Measurements from ENCODE around the gene PADI1. TPM values are rescaled to one million over a fixed set of nuclear protein-coding genes. Genes with fewer than 3 reads are reported as not detected.
A peak's percentile ranks its signal among the peaks of the same experiment; 100 is the strongest.

The PADI1 gene
- total RNA-seq, 2 donors from 2014 or later: not detected

GRCh38 chr1:17168091-17168876 lies 36.6 kb upstream of the PADI1 start:
- Mint-ChIP-seq H3K36me3 (no peaks in the 10 kb centered on the region), H3K27ac (no peak overlapping the region), H3K4me1 (ENCODE audit: low read depth in 2 of 2) (peaks cover 5 to 7% of the 10 kb centered on the region in 2 donors), H3K4me3 (no peak overlapping the region), H3K9me3 (no peaks in the 10 kb centered on the region), H3K27me3 (peaks cover 2 to 14% of the 10 kb centered on the region in 2 donors)
- ATAC-seq (no peak), DNase-seq (ENCODE audit: low spot score) (no peak)

- Mint-ChIP-seq H3K27ac (no peak overlapping the region), H3K4me3 (no peak overlapping the region), H3K9me3 (no peaks in the 10 kb centered on the region), H3K36me3 (no peaks in the 10 kb centered on the region), H3K27me3 (peaks cover 5 to 27% of the 10 kb centered on the region in 2 donors), H3K4me1 (ENCODE audit: low read depth in 2 of 2) (peaks cover 8 to 9% of the 10 kb centered on the region in 2 donors)
- DNase-seq (ENCODE audit: low spot score): no peak
- no peak for ATAC-seq
Measured at GRCh38 chr1:17170571-17170970, 34.4 kb upstream of the PADI1 start.

GRCh38 chr1:17173217-17173616 lies 31.7 kb upstream of the PADI1 start:
- Mint-ChIP-seq H3K4me3 (no peak overlapping the region), H3K4me1 (ENCODE audit: low read depth in 2 of 2) (peaks cover 8 to 9% of the 10 kb centered on the region in 2 donors), H3K9me3 (no peaks in the 10 kb centered on the region), H3K27ac (no peak overlapping the region), H3K27me3 (peaks cover 12 to 34% of the 10 kb centered on the region in 2 donors), H3K36me3 (no peaks in the 10 kb centered on the region)
- ATAC-seq (no peak), DNase-seq (ENCODE audit: low spot score) (no peak)

GRCh38 chr1:17176306-17177061 lies 28.4 kb upstream of the PADI1 start:
- peaks cover 12 to 16% of the 10 kb centered on the region in 2 donors for H3K4me1 Mint-ChIP-seq (ENCODE audit: low read depth in 2 of 2)
- H3K27me3 Mint-ChIP-seq: peaks cover 20 to 45% of the 10 kb centered on the region in 2 donors
- DNase-seq (ENCODE audit: low spot score): no peak
- H3K36me3 Mint-ChIP-seq: no peaks in the 10 kb centered on the region
- ATAC-seq: no peak
- no peaks in the 10 kb centered on the region for H3K9me3 Mint-ChIP-seq
- no peak overlapping the region for H3K27ac Mint-ChIP-seq
- H3K4me3 Mint-ChIP-seq: no peak overlapping the region

GRCh38 chr1:17177651-17178050 lies 27.3 kb upstream of the PADI1 start:
- ATAC-seq (no peak), DNase-seq (ENCODE audit: low spot score) (no peak)
- Mint-ChIP-seq H3K9me3 (no peaks in the 10 kb centered on the region), H3K27ac (no peak overlapping the region), H3K4me3 (no peak overlapping the region), H3K4me1 (ENCODE audit: low read depth in 2 of 2) (peaks cover 15 to 21% of the 10 kb centered on the region in 2 donors), H3K36me3 (no peaks in the 10 kb centered on the region), H3K27me3 (peaks cover 20 to 45% of the 10 kb centered on the region in 2 donors)

GRCh38 chr1:17181781-17182464 lies 23.0 kb upstream of the PADI1 start:
- no peaks in the 10 kb centered on the region for H3K9me3 Mint-ChIP-seq

GRCh38 chr1:17183388-17184160 lies 21.4 kb upstream of the PADI1 start:
- Mint-ChIP-seq H3K27me3 (peaks cover 7 to 8% of the 10 kb centered on the region in 2 donors), H3K4me3 (no peak overlapping the region), H3K9me3 (no peaks in the 10 kb centered on the region), H3K36me3 (no peaks in the 10 kb centered on the region), H3K4me1 (ENCODE audit: low read depth in 2 of 2) (peaks cover 7 to 15% of the 10 kb centered on the region in 2 donors), H3K27ac (no peak overlapping the region)
- ATAC-seq: peak in 1 of 2 donors; percentile 32
- DNase-seq (ENCODE audit: low spot score): no peak

More at GRCh38 chr1:17181781-17182464, 23.0 kb upstream of the PADI1 start:
- Mint-ChIP-seq H3K4me1 (ENCODE audit: low read depth in 2 of 2) (peaks cover 7 to 15% of the 10 kb centered on the region in 2 donors), H3K4me3 (peak overlapping the region; percentile 23), H3K27me3 (peaks cover 17 to 20% of the 10 kb centered on the region in 2 donors), H3K27ac (peak overlapping the region; percentile 1 to 10), H3K36me3 (no peaks in the 10 kb centered on the region)
- DNase-seq (ENCODE audit: low spot score): no peak
- peak; percentile 31 to 40 for ATAC-seq

- Mint-ChIP-seq H3K36me3 (no peaks in the 10 kb centered on the region), H3K4me1 (ENCODE audit: low read depth in 2 of 2) (peaks cover 7 to 15% of the 10 kb centered on the region in 2 donors), H3K27ac (no peak overlapping the region), H3K9me3 (no peaks in the 10 kb centered on the region), H3K4me3 (no peak overlapping the region), H3K27me3 (peaks cover under 1 to 5% of the 10 kb centered on the region in 2 donors)
- DNase-seq (ENCODE audit: low spot score) (no peak), ATAC-seq (no peak)
Measured at GRCh38 chr1:17184161-17184665, 20.7 kb upstream of the PADI1 start.

- ATAC-seq: no peak
- DNase-seq (ENCODE audit: low spot score): no peak
- Mint-ChIP-seq H3K9me3 (no peaks in the 10 kb centered on the region), H3K4me1 (ENCODE audit: low read depth in 2 of 2) (peaks cover 7 to 15% of the 10 kb centered on the region in 2 donors), H3K27me3 (peaks cover 0 to 3% of the 10 kb centered on the region in 2 donors), H3K27ac (no peak overlapping the region), H3K4me3 (no peak overlapping the region), H3K36me3 (no peaks in the 10 kb centered on the region)
Measured at GRCh38 chr1:17184822-17185484, 20.0 kb upstream of the PADI1 start.

GRCh38 chr1:17185485-17185860 lies 19.5 kb upstream of the PADI1 start:
- Mint-ChIP-seq H3K36me3 (no peaks in the 10 kb centered on the region), H3K4me3 (no peak overlapping the region), H3K4me1 (ENCODE audit: low read depth in 2 of 2) (peaks cover 7 to 11% of the 10 kb centered on the region in 2 donors), H3K9me3 (no peaks in the 10 kb centered on the region), H3K27me3 (no peaks in the 10 kb centered on the region), H3K27ac (no peak overlapping the region)
- ATAC-seq (peak in 1 of 2 donors; percentile 28), DNase-seq (ENCODE audit: low spot score) (no peak)

GRCh38 chr1:17186216-17186909 lies 18.6 kb upstream of the PADI1 start:
- H3K4me3 Mint-ChIP-seq: no peak overlapping the region
- no peaks in the 10 kb centered on the region for H3K9me3 Mint-ChIP-seq
- peak in 1 of 2 donors; percentile 36 for ATAC-seq
- H3K4me1 Mint-ChIP-seq (ENCODE audit: low read depth in 2 of 2): peaks cover 5 to 8% of the 10 kb centered on the region in 2 donors
- no peak for DNase-seq (ENCODE audit: low spot score)
- no peaks in the 10 kb centered on the region for H3K36me3 Mint-ChIP-seq
- H3K27ac Mint-ChIP-seq: no peak overlapping the region
- H3K27me3 Mint-ChIP-seq: no peaks in the 10 kb centered on the region

- Mint-ChIP-seq H3K36me3 (no peaks in the 10 kb centered on the region), H3K4me1 (ENCODE audit: low read depth in 2 of 2) (peaks cover 0 to 5% of the 10 kb centered on the region in 2 donors), H3K9me3 (no peaks in the 10 kb centered on the region), H3K27me3 (peaks cover 0 to 3% of the 10 kb centered on the region in 2 donors), H3K4me3 (no peak overlapping the region), H3K27ac (no peak overlapping the region)
- ATAC-seq: no peak
- no peak for DNase-seq (ENCODE audit: low spot score)
Measured at GRCh38 chr1:17187051-17187450, 17.9 kb upstream of the PADI1 start.
